Left hindlimb (tissue), 1 donor: ENCODE data around the gene CALR.

Experiments used
- DNase-seq: peaks from one replicate; pipeline ENCODE4 v3.0.0-alpha.2; 2018

Gene CALR

DNA sequence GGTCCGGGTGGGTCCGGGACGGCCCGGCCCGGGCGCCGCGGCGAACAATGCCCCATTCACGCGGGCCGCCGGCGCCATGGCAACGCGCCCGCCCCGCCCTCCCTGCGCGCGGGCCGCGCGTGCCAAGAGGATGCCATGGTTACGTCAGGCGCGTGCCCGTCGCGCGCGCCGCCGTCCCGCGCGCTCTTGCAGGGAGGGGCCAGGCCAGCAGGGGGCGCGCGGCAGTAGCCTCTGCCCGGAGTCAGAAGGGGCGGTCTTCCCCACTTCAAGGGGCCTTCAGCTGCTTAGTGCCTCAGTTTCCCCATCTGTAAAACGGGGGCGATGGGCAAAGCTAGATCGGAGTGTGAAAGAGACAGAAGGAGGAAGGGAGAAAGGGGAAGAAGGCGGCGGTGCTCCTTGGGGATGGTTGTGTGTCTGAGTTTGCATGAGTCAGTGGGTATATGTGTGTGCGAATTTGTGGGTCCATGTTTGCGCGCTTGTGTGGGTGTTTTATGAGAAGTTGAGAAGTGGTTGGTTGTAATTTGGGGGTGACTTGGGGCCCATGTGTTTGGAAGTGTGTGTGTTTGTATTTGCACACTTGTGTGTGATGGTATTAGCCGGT, 45.2 kb downstream of the CALR start:
- DNase-seq = peak; percentile 86

DNA sequence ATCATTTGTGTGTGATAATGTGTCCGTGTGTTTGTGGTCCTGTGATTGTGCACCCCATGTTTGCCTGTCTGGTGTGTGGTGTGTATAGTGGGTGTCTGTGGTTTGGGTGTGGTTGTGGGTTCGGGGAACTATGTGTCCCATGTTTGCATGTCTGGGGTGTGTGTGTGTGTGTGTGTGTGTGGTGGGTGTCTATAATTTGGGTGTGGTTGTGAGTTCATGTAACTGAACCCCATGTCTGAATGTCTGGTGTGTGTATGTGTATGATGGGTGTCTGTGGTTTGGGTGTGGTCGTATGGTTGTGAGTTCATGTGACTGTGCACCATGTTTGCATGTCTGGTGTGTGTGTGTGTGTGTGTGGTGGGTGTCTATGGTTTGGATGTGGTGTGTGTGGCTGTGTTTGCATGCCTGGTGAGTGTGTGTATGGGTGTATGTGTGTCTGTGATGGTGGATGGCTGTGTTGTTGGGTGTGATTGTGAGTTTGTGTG, 45.8 kb downstream of the CALR start:
- no peak for DNase-seq

DNA sequence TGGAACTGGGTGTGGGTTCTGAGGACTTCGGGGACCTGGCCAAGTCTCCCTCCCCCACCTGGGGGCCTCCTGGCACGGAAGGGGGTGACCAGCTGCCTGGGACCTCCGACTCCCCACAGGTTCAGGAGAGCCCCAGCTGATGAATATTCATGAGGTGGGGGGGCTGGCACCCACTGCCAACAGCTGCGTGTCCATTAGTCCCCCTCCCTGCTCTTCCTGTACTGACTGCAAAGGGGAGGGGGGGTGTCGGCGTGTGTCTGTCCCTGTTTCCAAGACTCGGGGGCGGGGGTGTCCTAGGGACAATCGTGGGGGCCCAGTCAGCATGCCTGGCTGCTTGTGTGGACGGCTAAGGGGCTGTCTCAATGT, 46.3 kb downstream of the CALR start:
- peak; percentile 66 for DNase-seq

DNA sequence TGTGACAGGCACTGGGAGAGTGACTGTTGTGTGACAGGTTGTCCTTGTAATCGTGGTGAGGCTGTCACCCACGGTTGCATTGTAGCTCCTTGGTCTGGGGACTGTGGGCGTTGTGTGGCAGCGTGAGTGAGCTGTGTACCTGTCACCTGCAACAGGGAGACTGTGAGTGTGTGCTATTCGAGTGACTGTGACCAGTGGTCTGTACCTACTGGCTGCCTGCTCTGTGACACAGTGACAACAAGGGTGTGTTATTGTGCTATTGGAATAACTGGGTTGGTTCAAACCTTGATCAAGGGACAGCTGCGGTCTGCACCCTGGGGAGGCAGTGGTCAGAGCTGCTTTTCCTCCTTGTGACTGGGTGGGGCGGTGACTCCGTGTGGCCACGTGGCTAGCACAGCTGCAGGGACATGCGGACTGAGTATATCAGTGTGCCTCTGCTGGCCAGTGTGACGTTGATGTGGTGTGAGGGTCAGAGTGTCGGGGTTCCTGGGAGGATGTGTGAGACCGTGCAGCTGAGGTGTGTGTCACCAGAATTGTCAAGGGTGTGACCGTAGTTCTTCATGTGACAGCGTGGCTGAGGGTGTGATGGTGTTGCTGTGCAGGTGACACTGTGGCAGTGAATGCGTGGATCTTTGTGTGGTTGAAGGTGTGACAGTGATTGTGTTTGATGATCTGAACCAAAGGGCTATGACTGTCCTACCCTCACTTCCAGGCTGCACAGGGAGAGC, 46.8 kb downstream of the CALR start:
- peak; percentile 81 for DNase-seq

DNA sequence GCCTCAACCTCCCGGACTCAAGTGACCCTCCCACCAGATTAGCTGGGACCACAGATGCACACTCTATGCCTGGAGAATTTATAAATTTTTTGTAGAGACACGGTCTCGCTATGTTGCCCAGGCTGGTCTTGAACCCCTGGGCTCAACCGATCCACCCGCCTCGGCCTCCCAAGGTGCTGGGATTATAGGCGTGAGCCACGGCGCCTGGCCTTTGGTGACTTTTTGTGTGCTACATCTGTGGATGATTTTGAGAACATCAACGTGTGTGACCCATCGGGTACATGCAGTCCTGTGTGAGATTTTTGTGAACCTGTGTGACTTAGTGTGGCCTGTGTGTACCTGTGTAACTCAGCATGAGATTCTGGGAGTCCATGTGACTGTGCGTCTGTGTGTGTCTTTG, 48.3 kb downstream of the CALR start:
- no peak for DNase-seq

DNA sequence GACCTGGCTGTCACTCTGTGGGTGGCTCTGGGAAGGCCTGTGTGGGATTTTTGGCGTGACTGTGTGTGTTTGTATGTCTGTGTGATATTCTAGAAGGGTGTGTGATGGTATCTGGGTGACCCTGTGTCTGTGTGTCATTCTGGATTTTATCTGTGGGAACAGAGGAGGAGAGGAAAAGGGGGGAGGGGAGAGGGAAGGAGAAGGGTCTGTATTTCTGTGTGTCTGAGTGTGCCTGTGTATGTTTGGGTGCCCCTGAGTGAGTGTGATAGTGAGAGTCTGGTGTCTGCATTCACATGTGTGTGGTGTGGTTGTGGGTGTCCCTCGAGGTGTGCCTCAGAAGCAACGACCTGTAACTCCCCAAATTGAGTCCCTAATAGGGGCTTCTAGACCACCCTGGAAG, 48.8 kb downstream of the CALR start:
- no peak for DNase-seq

DNA sequence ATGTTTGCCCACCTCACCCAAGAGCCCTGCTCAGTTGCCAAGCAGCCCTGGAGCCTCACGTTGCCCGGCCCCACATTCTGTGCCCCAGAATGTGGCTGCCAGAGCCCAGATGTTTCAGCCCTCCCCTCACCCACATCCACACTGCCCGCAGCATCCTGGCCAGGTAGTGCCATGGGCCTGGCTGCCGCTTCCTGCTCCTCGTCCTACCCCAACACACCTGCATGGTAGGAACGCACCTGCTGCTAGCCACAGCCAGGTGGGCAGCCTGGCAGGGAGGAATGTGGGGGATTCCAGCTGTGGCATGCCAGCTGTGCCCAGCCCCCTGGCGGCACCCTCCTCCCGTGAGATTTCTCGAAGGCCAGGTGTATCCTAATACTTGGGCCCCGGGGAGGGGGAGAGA, 49.4 kb downstream of the CALR start:
- DNase-seq = no peak

DNA sequence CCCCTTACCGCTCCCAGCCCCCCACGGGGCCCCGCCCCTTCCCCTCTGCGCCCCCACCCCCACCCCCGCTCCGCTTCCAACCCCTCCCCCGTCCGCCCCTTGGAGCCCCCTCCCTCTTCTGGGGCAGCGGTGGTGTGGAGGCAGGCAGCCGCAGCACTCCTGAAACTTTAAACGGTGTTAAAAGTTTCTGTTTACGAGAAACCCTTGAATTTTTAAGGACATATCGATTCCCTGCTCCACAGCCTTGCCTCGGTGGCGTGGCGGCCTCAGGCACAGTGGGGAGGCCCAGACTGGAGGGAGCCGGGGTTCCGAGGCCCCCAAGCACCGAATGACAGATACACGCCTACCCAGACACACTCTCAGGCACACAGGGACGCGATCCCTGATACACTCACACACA, 52.0 kb downstream of the CALR start:
- DNase-seq = no peak

DNA sequence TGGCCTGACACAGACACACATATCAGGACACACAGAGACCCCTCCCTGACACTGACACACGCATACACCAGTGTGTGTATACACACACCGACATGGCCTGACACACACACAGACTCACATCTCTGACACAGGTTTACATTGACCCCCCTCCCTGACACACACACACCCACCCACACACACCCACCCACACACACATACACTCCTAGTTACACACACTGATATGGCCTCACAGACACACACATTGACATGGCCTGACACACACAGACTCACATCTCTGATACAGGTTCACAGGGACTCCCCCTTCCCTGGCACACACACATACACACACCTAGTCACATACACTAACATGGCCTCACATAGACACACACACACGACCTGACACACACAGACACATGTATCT, 52.4 kb downstream of the CALR start:
- DNase-seq = no peak

DNA sequence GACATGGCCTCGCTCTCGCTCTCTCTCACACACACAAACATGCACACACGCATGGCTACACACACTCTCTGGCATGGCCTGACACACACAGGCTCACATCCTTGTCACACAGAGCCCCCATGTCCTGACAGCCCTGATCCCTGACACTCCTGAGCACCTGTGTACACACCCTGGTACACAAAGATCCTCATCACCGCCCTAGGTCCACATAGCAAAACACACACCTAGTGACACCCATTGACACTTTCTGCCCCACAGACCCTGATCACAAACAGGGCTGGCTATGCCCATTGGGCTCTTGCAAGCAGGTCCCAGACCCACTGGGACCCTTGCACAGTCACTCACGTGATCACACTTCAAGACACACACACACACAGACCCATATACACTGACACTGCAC, 52.9 kb downstream of the CALR start:
- DNase-seq = no peak

DNA sequence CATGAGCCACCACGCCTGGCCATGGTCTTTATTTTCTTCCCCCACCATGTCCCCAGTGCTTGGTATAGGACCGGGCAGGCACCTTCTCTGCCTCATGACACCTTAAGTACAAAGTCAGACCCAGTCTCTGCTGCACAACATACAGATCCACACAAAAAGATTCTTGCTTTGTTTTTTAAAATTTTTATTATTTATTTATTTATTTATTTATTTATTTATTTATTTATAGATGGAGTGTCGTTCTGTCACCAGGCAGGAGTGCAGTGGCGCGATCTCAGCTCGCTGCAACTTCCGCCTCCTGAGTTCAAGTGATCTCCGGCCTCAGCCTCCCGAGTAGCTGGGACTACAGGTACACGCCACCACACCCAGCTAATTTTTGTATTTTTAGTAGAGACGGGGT, 54.3 kb downstream of the CALR start:
- no peak for DNase-seq

DNA sequence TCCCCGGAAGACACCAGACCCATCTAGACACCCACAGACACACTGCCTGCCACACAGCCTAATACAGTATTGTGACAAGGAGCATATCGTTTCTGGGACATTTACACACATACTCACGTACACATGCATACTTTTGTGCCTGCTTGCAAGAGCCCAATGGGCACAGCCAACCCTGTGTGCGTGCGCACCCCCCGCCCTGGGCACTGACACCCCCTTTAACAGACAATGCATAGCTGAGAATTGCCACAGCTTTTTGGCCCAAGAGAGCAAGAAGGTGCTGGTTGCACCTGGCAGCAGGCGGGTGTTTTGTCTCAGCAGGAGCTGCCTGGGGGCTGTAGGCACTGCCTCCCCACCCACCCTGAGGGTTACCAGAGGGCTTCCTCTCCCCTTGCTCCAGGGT, 55.2 kb downstream of the CALR start:
- no peak for DNase-seq
